ENCODE data around the gene ASCL2. TPM values are rescaled to one million over a fixed set of nuclear protein-coding genes. Genes with fewer than 3 reads are reported as not detected.

The ASCL2 gene
- total and polyA plus RNA-seq, 3 donors from 2014 or later = 1.3 to 5.8 (median 4.8) TPM

GRCh38 chr11:2297623-2298030 lies 27.2 kb upstream of the ASCL2 start:
- intact Hi-C loops (cut with DNase I; ENCODE audit: low total_unique reads) = loop anchor here (5.0 kb wide), 1 partner anchor 100 kb away; no protein-coding TSS in a partner anchor

DNA sequence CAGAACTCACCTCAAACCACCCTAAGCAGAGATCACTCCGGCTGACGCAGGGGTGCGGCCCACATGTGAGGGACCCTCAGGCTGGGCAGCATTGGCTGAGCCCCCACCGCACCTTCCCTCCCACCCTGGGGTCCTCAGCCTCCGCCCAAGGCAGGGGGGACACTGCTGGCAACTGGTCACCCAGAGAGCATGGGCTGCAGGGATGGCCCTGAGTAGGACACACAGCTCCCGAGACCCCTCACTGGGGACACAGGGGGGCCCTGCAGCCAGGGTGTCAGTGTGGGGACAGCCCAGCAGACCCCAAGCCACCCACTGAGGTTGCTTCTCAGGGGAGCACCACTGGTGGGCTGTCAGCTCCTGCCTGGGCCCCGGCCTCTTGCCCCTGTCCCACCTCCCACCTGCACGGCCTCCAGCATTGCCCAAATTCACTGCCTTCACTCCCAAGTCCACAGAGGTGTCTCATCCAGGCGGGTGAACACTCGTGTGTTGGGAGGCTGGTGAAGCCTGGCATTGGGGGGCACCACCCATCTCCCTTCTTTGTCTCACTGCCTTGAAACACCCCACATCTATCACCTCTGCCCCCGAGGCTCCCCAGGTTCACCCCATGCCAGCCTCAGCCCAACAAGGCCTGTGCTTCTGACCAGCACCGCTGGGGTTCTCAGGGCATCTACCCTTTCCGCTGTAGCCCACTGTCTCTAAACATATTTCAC lies 26.7 kb upstream of the ASCL2 start:
- Histone ChIP-seq H3K36me3 (ENCODE audit: low read depth, missing control alignments) (no peaks in the 10 kb centered on the region), H3K4me1 (no peaks in the 10 kb centered on the region), H3K27ac (no peak overlapping the region), H3K9me3 (no peaks in the 10 kb centered on the region), H3K27me3 (no peaks in the 10 kb centered on the region), H3K4me3 (no peak overlapping the region)
- WGBS, 2 donors = 92 to 97% methylated on average over 11 to 13 of the region's 13 CpGs
- intact Hi-C loops (cut with DNase I; ENCODE audit: low total_unique reads) = loop anchor here (5.0 kb wide), 1 partner anchor 100 kb away; no protein-coding TSS in a partner anchor
- peak; percentile 7 for DNase-seq
- TF ChIP-seq POLR2A (IDR thresholded peaks at IDR 0.05) = no peak
- no peak for TF ChIP-seq CTCF (IDR thresholded peaks at IDR 0.05)

More at GRCh38 chr11:2297623-2298030, 27.2 kb upstream of the ASCL2 start:
- H3K27ac ChIP-seq = no peak overlapping the region
- no peak overlapping the region for H3K4me3 ChIP-seq
- H3K4me1 ChIP-seq = peaks cover 3% of the 10 kb centered on the region
- DNase-seq = peak; percentile 2
- WGBS, 2 donors = 75 to 100% methylated on average over 1 of the region's 1 CpG
- H3K9me3 ChIP-seq = no peaks in the 10 kb centered on the region
- no peaks in the 10 kb centered on the region for H3K27me3 ChIP-seq
- no peaks in the 10 kb centered on the region for H3K36me3 ChIP-seq (ENCODE audit: low read depth, missing control alignments)
- TF ChIP-seq POLR2A (IDR thresholded peaks at IDR 0.05) = no peak
- no peak for TF ChIP-seq CTCF (IDR thresholded peaks at IDR 0.05)

- WGBS, 2 donors = 88 to 89% methylated on average over 16 to 17 of the region's 17 CpGs
Measured at GRCh38 chr11:2295971-2296912, 25.9 kb upstream of the ASCL2 start.

GRCh38 chr11:2294926-2295290 lies 24.5 kb upstream of the ASCL2 start:
- no peak overlapping the region for H3K4me3 ChIP-seq
- no peak overlapping the region for H3K27ac ChIP-seq
- no peaks in the 10 kb centered on the region for H3K9me3 ChIP-seq
- TF ChIP-seq POLR2A (IDR thresholded peaks at IDR 0.05) (no peak), CTCF (IDR thresholded peaks at IDR 0.05) (no peak)
- 89 to 92% methylated on average over 3 to 8 of the region's 8 CpGs for WGBS, 2 donors
- intact Hi-C loops (cut with DNase I; ENCODE audit: low total_unique reads) = loop anchor here (5.0 kb wide), 1 partner anchor 98 kb away; no protein-coding TSS in a partner anchor
- H3K36me3 ChIP-seq (ENCODE audit: low read depth, missing control alignments) = no peaks in the 10 kb centered on the region
- no peaks in the 10 kb centered on the region for H3K4me1 ChIP-seq
- peak; percentile 8 for DNase-seq
- H3K27me3 ChIP-seq = no peaks in the 10 kb centered on the region

More at GRCh38 chr11:2295971-2296912, 25.9 kb upstream of the ASCL2 start:
- TF ChIP-seq POLR2A (IDR thresholded peaks at IDR 0.05) = no peak
- TF ChIP-seq CTCF (IDR thresholded peaks at IDR 0.05) = no peak
- intact Hi-C loops (cut with DNase I; ENCODE audit: low total_unique reads) = loop anchor here (5.0 kb wide), 1 partner anchor 99 kb away; no protein-coding TSS in a partner anchor
- Histone ChIP-seq H3K36me3 (ENCODE audit: low read depth, missing control alignments) (no peaks in the 10 kb centered on the region), H3K27ac (no peak overlapping the region), H3K4me3 (no peak overlapping the region), H3K9me3 (no peaks in the 10 kb centered on the region), H3K4me1 (no peaks in the 10 kb centered on the region), H3K27me3 (no peaks in the 10 kb centered on the region)
- peak; percentile 10 for DNase-seq
